GM13976 (cell line): Measurements from ENCODE around the gene ETNK1.

ENCODE experiments used
- DNase-seq: peaks from one replicate; pipeline ENCODE4 v3.0.0; 2012; ENCODE audit warnings: low spot score
- CTCF ChIP-seq: IDR thresholded peaks from 2 replicates; pipeline ENCODE4 v1.5.1; 2012; ENCODE audit warnings: borderline replicate concordance, mild to moderate bottlenecking; ENCODE audit not compliant: insufficient read depth; ENCODE audit errors: extremely low read depth, missing control alignments, control extremely low read depth
- in situ Hi-C: fragments of 300-500 bp; cut with MboI; formaldehyde crosslinking; loops from one replicate; pipeline ENCODE4 v1.12.0; 2022; ENCODE audit warnings: low sequenced_read_pairs, mixed read lengths, inconsistent platforms; ENCODE audit not compliant: unreplicated experiment

ETNK1 gene

DNA sequence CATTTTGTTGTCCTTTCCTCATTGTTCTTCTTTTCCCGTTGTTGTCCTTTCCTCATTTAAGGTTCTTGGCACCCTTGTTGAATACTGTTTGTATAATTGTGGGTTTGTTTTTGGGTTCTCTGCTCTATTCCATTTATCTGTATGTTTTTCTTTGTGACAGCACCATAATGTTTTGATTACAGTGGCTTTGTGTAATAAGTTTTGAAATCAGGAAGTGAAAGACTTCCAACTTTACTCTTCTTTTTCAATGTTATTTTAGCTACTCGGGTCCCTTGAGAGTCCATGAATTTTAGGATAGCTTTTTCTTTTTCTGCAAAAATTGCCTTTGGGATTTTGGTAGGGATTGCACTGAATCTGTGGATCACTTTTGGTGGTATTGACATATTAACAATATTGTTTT is 28.1 kb downstream of the ETNK1 start:
- TF ChIP-seq CTCF = no peak
- DNase-seq = no peak
- in situ Hi-C loops = no loop called here

DNA sequence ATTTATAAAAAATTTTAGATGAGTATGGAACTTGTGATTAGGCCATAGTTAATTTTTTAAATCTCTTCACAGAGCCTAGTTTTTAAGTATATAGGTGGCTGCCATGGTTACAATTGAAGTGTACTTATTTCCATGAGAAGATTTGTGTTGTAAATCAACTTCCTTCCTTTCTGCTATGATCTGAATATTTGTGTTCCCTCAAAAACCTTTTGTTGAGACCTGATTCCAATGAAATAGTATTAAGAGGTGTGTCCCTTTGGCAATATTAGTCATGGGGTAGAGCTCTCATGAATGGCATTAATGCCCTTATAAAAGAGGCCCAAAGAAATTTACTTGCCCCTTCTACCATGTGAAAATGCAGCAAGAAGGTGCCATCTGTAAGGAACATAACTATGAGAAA is 28.8 kb downstream of the ETNK1 start:
- no peak for TF ChIP-seq CTCF
- in situ Hi-C loops = no loop called here
- no peak for DNase-seq

DNA sequence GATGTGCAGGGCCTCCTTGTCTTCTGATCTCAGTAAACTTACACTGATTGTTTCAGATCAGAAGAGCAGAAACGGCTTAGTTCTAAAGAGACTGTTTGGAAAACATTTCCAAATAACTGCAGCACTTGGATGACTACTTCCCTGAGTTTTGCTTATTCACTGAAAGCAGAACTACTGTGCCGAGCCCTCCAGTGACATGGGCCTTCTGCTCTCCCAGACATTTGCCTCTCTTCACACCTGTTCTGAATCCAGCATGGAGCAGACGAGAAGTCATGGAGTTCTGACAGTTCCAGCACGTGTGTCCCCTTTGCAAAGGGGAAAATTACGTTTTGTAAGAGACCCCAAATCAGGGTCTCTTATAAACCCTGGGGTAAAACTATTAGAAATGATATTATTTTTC is 31.4 kb downstream of the ETNK1 start:
- DNase-seq = no peak
- no peak for TF ChIP-seq CTCF
- in situ Hi-C loops = no loop called here

GRCh38 chr12:22656831-22657230 is 31.9 kb downstream of the ETNK1 start:
- TF ChIP-seq CTCF = no peak
- in situ Hi-C loops = no loop called here
- no peak for DNase-seq

DNA sequence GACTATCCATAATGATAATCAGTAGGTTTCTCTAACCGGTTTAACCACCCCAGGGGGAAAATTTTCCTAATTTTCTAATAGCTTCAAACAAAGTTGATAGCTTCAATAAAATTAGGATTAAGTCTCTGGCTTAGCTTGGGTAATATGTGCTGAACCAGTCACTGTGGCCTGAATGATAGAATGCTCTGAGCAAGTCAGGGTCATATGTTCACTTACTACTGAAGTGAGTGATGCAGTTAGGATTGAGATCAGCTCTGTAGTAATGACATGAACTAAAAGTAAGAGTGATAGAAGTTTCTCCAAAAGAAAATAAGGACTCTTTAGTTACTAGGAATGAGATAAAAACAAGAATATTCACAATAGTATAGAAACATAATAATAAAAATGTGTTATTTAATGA is 32.6 kb downstream of the ETNK1 start:
- DNase-seq = no peak
- TF ChIP-seq CTCF = no peak
- in situ Hi-C loops = no loop called here

DNA sequence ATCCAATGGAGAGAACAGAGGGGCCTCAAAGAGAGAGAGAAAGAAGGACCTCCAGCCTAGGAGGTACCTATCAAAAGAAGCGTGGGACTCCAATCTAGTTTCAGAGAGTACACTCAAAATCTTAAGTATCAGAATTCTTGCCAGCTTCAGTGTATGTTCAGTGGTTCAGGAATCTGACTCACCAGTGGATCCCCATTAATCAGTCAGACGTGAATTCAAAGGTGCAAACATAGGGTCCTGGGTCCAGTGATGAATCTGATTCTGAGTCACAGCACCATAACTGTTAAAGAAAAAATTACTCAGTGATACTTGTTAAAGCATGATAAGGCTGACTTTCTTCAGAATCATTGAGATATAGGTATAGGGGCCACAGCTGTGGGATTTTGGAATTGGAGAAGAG is 33.2 kb downstream of the ETNK1 start:
- in situ Hi-C loops = no loop called here
- DNase-seq = no peak

More for the DNA sequence above, 33.2 kb downstream of the ETNK1 start:
- no peak for TF ChIP-seq CTCF
